HG03060 (cell line): Measurements from ENCODE around the gene NUDT8.
A peak's percentile ranks its signal among the peaks of the same experiment; 100 is the strongest.
"Not testable (repeated sequence)": the region's sequence is repeated elsewhere in the genome, so short reads cannot be mapped to it uniquely, and the experiment has no call there.

Source experiments
- ATAC-seq: cut with Tn5 transposase; IDR thresholded peaks from one replicate; pipeline ENCODE4 v1.9.1; 2021; ENCODE audit warnings: low read depth, moderate number of reproducible peaks; ENCODE audit not compliant: unreplicated experiment

The NUDT8 gene

GRCh38 chr11:67596753-67597300 lies 32.9 kb downstream of the NUDT8 start:
- no peak for ATAC-seq

DNA sequence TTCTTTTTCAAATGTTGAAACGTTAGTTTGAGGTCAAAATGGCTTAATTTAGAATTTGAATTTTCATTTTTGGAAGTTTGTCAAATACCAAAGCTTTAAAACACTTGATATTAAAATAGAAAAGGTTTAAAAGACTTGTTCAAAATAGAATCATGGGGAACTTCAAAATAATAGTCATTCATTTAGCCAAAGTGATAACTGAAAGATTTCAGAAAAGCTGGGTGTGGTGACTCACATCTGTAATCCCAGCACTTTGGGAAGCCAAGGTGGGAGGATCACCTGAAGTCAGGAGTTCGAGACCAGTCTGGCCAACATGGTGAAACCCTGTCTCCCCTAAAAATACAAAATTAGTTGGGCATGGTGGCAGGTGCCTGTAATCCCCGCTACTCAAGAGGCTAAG lies 35.3 kb downstream of the NUDT8 start:
- no peak for ATAC-seq

GRCh38 chr11:67593565-67593905 lies 36.2 kb downstream of the NUDT8 start:
- no peak for ATAC-seq

- ATAC-seq = no peak
Measured at GRCh38 chr11:67592880-67593564, 36.7 kb downstream of the NUDT8 start.

DNA sequence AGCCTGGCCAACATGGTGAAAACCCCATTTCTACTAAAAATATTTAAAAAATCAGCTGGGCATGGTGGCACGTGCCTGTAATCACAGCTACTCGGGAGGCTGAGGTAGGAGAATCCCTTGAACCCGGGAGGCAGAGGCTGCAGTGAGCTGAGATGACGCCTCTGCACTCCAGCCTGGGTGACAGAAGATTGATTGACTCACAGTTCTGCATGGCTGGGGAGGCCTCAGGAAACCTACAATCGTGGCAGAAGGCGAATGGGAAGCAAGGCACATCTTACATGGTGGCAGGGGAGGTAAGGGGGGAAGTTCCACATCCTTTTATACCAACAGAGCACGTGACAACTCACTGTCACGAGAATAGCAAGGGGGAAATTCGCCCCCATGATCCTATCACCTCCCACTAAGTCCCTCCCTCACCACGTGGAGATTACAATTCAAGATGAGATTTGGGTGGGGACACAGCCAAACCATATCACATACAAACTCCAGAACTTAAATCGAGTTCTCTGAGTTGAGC lies 40.8 kb downstream of the NUDT8 start:
- not testable (repeated sequence) for ATAC-seq

DNA sequence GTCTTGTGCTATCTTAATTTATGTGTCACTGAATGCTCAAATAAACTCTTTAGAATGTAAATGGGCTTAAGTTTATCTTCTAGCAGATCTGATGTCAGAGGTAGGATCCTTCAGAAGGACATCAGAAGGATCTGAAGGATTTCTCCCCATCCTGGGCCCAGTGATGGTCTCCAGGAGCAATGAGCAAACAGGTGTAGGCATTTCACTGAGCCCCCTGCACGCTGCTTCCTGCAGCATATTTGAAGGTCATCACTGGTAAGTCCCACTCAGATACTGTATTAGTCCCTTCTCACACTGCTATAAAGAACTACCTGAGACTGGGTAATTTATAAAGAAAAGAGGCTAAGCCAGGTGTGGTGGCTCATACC lies 41.6 kb downstream of the NUDT8 start:
- ATAC-seq = peak; percentile 11

DNA sequence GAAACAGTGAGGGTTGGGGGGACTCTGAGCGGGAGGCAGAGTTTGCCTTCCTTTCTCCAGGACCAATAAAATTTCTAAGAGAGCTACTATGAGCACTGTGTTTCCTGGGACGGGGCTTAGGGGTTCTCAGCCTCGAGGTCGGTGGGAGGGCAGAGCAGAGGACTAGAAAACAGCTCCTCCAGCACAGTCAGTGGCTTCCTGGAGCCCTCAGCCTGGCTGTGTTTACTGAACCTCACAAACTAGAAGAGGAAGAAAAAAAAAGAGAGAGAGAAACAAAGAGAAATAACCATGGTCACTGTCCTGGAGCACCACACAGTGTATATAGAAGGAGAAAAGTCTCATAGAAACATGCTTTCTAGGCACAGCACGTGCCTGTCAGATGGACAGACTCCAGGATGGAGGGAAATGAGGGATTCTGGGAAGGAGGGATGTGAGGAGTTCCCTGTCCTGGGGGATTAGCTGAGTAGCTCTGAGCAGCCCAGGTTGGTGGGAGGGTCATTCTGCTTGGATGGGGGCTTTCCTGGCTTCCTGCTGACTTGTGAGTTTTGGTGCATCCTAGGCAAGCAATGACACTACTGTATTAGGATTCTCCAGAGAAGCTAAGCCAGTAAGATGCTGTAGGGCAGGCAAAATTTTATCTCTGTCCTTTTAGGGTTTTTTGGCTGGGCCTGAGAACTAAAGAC lies 43.0 kb downstream of the NUDT8 start:
- no peak for ATAC-seq

DNA sequence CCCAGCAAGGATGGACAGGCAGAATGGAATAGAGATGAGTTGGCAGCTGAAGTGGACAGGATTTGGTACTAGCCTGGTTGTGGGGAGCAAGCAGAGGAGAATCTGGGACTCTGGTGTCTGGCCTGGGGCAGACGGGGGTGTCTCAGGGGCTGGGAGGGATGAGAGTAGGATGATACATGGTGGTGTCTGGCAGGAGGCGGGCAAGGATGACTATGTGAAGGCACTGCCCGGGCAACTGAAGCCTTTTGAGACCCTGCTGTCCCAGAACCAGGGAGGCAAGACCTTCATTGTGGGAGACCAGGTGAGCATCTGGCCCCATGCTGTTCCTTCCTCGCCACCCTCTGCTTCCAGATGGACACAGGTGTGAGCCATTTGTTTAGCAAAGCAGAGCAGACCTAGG lies 43.8 kb downstream of the NUDT8 start:
- ATAC-seq = no peak

DNA sequence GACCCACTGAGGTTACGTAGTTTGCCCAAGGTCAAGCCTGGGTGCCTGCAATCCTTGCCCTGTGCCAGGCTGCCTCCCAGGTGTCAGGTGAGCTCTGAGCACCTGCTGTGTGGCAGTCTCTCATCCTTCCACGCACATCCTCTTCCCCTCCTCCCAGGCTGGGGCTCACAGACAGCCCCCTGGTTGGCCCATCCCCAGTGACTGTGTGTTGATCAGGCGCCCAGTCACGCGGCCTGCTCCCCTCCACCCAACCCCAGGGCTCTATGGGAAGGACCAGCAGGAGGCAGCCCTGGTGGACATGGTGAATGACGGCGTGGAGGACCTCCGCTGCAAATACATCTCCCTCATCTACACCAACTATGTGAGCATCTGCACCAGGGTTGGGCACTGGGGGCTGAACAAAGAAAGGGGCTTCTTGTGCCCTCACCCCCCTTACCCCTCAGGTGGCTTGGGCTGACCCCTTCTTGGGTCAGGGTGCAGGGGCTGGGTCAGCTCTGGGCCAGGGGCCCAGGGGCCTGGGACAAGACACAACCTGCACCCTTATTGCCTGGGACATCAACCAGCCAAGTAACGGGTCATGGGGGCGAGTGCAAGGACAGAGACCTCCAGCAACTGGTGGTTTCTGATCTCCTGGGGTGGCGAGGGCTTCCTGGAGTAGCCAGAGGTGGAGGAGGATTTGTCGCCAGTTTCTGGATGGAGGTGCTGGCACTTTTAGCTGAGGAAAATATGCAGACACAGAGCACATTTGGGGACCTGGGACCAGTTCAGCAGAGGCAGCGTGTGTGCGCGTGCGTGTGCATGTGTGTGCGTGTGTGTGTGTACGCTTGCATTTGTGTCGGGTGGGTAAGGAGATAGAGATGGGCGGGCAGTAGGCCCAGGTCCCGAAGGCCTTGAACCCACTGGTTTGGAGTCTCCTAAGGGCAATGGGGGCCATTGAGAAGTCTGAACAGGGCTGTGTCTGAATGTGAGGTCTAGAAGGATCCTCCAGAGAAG lies 44.6 kb downstream of the NUDT8 start:
- ATAC-seq = no peak

DNA sequence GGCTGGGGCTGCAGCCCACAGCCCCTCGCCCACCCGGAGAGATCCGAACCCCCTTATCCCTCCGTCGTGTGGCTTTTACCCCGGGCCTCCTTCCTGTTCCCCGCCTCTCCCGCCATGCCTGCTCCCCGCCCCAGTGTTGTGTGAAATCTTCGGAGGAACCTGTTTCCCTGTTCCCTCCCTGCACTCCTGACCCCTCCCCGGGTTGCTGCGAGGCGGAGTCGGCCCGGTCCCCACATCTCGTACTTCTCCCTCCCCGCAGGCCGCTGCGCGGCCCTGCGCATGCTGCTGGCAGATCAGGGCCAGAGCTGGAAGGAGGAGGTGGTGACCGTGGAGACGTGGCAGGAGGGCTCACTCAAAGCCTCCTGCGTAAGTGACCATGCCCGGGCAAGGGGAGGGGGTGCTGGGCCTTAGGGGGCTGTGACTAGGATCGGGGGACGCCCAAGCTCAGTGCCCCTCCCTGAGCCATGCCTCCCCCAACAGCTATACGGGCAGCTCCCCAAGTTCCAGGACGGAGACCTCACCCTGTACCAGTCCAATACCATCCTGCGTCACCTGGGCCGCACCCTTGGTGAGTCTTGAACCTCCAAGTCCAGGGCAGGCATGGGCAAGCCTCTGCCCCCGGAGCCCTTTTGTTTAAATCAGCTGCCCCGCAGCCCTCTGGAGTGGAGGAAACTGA lies 45.4 kb downstream of the NUDT8 start:
- ATAC-seq = no peak

DNA sequence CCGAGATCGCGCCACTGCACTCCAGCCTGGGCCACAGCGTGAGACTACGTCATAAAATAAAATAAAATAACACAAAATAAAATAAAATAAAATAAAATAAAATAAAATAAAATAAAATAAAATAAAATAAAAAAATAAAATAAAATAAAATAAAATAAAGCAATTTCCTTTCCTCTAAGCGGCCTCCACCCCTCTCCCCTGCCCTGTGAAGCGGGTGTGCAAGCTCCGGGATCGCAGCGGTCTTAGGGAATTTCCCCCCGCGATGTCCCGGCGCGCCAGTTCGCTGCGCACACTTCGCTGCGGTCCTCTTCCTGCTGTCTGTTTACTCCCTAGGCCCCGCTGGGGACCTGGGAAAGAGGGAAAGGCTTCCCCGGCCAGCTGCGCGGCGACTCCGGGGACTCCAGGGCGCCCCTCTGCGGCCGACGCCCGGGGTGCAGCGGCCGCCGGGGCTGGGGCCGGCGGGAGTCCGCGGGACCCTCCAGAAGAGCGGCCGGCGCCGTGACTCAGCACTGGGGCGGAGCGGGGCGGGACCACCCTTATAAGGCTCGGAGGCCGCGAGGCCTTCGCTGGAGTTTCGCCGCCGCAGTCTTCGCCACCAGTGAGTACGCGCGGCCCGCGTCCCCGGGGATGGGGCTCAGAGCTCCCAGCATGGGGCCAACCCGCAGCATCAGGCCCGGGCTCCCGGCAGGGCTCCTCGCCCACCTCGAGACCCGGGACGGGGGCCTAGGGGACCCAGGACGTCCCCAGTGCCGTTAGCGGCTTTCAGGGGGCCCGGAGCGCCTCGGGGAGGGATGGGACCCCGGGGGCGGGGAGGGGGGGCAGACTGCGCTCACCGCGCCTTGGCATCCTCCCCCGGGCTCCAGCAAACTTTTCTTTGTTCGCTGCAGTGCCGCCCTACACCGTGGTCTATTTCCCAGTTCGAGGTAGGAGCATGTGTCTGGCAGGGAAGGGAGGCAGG lies 46.2 kb downstream of the NUDT8 start, which contains the start of gene GSTP1:
Gene GSTP1, plus strand, starts transcription at position 566 of the 958 bp plus-strand sequence. Its CDS starts 32 bp downstream, at position 598.
- no peak for ATAC-seq

DNA sequence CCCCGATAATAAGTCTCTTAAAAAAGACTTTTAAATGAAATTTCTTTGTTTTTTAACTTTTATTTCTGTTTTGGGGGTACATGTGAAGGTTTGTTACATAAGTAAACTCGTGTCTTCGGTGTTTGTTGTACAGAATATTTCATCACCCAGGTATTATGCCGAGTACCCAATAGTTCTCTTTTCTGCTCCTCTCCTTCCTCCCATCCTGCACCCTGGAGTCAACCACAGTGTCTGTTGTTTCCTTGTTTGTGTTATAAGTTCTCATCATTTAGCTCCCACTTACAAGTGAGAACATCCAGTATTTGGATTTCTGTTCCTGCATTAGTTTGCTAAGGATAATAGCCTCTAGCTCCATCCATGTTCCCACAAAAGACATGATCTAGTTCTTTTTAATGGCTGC lies 47.7 kb downstream of the NUDT8 start:
- ATAC-seq = no peak

- no peak for ATAC-seq
Measured at GRCh38 chr11:67581469-67581868, 48.3 kb downstream of the NUDT8 start.

GRCh38 chr11:67577951-67578350 lies 51.8 kb downstream of the NUDT8 start:
- no peak for ATAC-seq
